ENCODE results near the gene PELI2. TPM values are rescaled to one million over a fixed set of nuclear protein-coding genes. Genes with fewer than 3 reads are reported as not detected.

The PELI2 gene
- total and polyA plus RNA-seq, 2 experiments from 2014 or later = 8.0 to 24.5 TPM

- H3K36me3 ChIP-seq (ENCODE audit: insufficient read depth) = no peaks in the 10 kb centered on the region
- H3K27ac ChIP-seq (ENCODE audit: low read depth) = no peak overlapping the region
- H3K4me2 ChIP-seq = no peak overlapping the region
- peaks cover 6% of the 10 kb centered on the region for H3K36me3 Mint-ChIP-seq (ENCODE audit: low read depth)
- H3K4me3 Mint-ChIP-seq = no peak overlapping the region
- no peaks in the 10 kb centered on the region for H3K79me2 ChIP-seq (replicated peaks; ENCODE audit: insufficient read depth)
- peaks cover 4% of the 10 kb centered on the region for H3K4me1 Mint-ChIP-seq
- 0 out of 2 replicates have a peak, but pooled peaks cover 6% of the 10 kb centered on the region for H3K9me2 ChIP-seq (ENCODE audit: insufficient read depth)
- DNase-seq (ENCODE audit: low spot score) (no peak), ATAC-seq (no peak)
- no peak overlapping the region for H3K4me3 ChIP-seq
- peaks cover 5% of the 10 kb centered on the region for H3K27me3 Mint-ChIP-seq (ENCODE audit: insufficient read depth, low read depth, poor library complexity)
- no peaks in the 10 kb centered on the region for H3K4me1 ChIP-seq (ENCODE audit: insufficient read depth)
- H3K9me3 Mint-ChIP-seq = peaks cover 7% of the 10 kb centered on the region
- H3K27ac Mint-ChIP-seq = no peak overlapping the region
- no peak overlapping the region for H2AFZ ChIP-seq
- H3F3A ChIP-seq (replicated peaks; ENCODE audit: low read depth) = no peaks in the 10 kb centered on the region
- TF ChIP-seq CTCF (conservative IDR thresholded peaks at IDR 0.05; ENCODE audit: low read depth in 2 of 2) (no peak), EZH2 (IDR thresholded peaks at IDR 0.05; ENCODE audit: low read depth, unreplicated experiment) (no peak), ZNF114 (CRISPR knock-in tag; IDR thresholded peaks at IDR 0.05) (no peak), EZH2phosphoT487 (IDR thresholded peaks at IDR 0.05; ENCODE audit: unreplicated experiment) (no peak), ZNF462 (CRISPR knock-in tag; IDR thresholded peaks at IDR 0.05) (no peak), STAT1 (IDR thresholded peaks at IDR 0.05; ENCODE audit: unreplicated experiment) (no peak), CREB1 (CRISPR knock-in tag; IDR thresholded peaks at IDR 0.05; ENCODE audit: low read depth) (no peak), ZNF331 (CRISPR knock-in tag; IDR thresholded peaks at IDR 0.05; ENCODE audit: low read depth) (no peak), REST (IDR thresholded peaks at IDR 0.05; ENCODE audit: unreplicated experiment) (no peak)
- H3K27me3 ChIP-seq (ENCODE audit: insufficient read depth) = no peaks in the 10 kb centered on the region
- no peaks in the 10 kb centered on the region for H4K20me1 ChIP-seq (replicated peaks; ENCODE audit: insufficient read depth)
Measured at GRCh38 chr14:56322531-56322930, 204.3 kb downstream of the PELI2 start.

All from GM23338 (cell line).